Liver (tissue), 9 donors: ENCODE data around the gene IFT52. TPM values are rescaled to one million over a fixed set of nuclear protein-coding genes. Genes with fewer than 3 reads are reported as not detected.

Experiments
- DNase-seq: peaks from one replicate; pipeline ENCODE4 v3.0.0-alpha.2; 2017; ENCODE audit warnings: low spot score
- H3K27ac ChIP-seq, 2 donors: one replicate each; pipeline ENCODE4 v1.7.0; 2013; ENCODE audit warnings: inconsistent platforms in 2 of 2, low read length in 2 of 2, control low read depth in 1 of 2, low read depth in 1 of 2, mild to moderate bottlenecking in 1 of 2
- H3K27me3 ChIP-seq, 4 donors: one replicate each; pipeline versions ENCODE4 v1.6.1 to v1.7.0; 2013; ENCODE audit warnings: low read length in 3 of 4, inconsistent platforms in 1 of 4, mild to moderate bottlenecking in 1 of 4, moderate library complexity in 1 of 4; ENCODE audit not compliant: control insufficient read depth in 4 of 4, insufficient read depth in 4 of 4
- H3K36me3 ChIP-seq, 4 donors: one replicate each; pipeline versions ENCODE4 v1.6.1 to v1.7.0; 2013; ENCODE audit warnings: low read length in 3 of 4, mild to moderate bottlenecking in 3 of 4, low read depth in 1 of 4, moderate library complexity in 1 of 4; ENCODE audit not compliant: control insufficient read depth in 4 of 4, insufficient read depth in 3 of 4
- H3K4me1 ChIP-seq, 4 donors: one replicate each; pipeline versions ENCODE4 v1.6.1 to v1.7.0; 2013; ENCODE audit warnings: low read length in 3 of 4, mild to moderate bottlenecking in 3 of 4, moderate library complexity in 1 of 4; ENCODE audit not compliant: control insufficient read depth in 4 of 4, insufficient read depth in 4 of 4
- H3K4me3 ChIP-seq, 3 donors: one replicate each; pipeline versions ENCODE4 v1.6.1 to v1.7.0; 2013; ENCODE audit warnings: low read length in 3 of 3, control low read depth in 1 of 3, low read depth in 1 of 3, mild to moderate bottlenecking in 1 of 3
- H3K9ac ChIP-seq, 2 donors: one replicate each; pipeline ENCODE4 v1.7.0; 2013; ENCODE audit warnings: low read length in 2 of 2, mild to moderate bottlenecking in 2 of 2, moderate library complexity in 2 of 2, control low read depth in 1 of 2, low read depth in 1 of 2
- H3K9me3 ChIP-seq, 4 donors: one replicate each; pipeline versions ENCODE4 v1.6.1 to v1.7.0; 2013; ENCODE audit warnings: low read length in 3 of 4; ENCODE audit not compliant: control insufficient read depth in 4 of 4
- EGR1 ChIP-seq, 2 donors: IDR thresholded peaks; 2 replicates each; pipeline ENCODE4 v1.6.1; 2016 to 2018; ENCODE audit warnings: antibody characterized with exemption in 2 of 2, low read depth in 2 of 2
- FOXA1 ChIP-seq: IDR thresholded peaks from 2 replicates; pipeline ENCODE4 v1.6.1; 2016; ENCODE audit warnings: antibody characterized with exemption
- FOXA2 ChIP-seq: IDR thresholded peaks from 2 replicates; pipeline ENCODE4 v1.6.1; 2016; ENCODE audit warnings: antibody characterized with exemption
- HNF4A ChIP-seq, 2 donors: conservative IDR thresholded peaks; 2 replicates each; pipeline ENCODE4 v1.6.1; 2016; ENCODE audit warnings: antibody characterized with exemption in 2 of 2, mild to moderate bottlenecking in 2 of 2
- HNF4G ChIP-seq: IDR thresholded peaks from 2 replicates; pipeline ENCODE4 v1.6.1; 2016; ENCODE audit warnings: antibody characterized with exemption
- JUND ChIP-seq, 2 donors: IDR thresholded peaks; 2 replicates each; pipeline ENCODE4 v1.6.1; 2016; ENCODE audit warnings: antibody characterized with exemption in 2 of 2
- NR2F2 ChIP-seq: IDR thresholded peaks from 2 replicates; pipeline ENCODE4 v1.6.1; 2016; ENCODE audit warnings: antibody characterized with exemption
- RAD21 ChIP-seq, 2 donors: IDR thresholded peaks; 2 replicates each; pipeline ENCODE4 v1.6.1; 2016; ENCODE audit warnings: antibody characterized with exemption in 2 of 2, mild to moderate bottlenecking in 2 of 2
- RXRA ChIP-seq, 2 donors: IDR thresholded peaks; 2 replicates each; pipeline ENCODE4 v1.6.1; 2017 to 2018; ENCODE audit warnings: antibody characterized with exemption in 2 of 2, mild to moderate bottlenecking in 1 of 2
- SP1 ChIP-seq: IDR thresholded peaks from 2 replicates; pipeline ENCODE4 v1.6.1; 2018; ENCODE audit warnings: antibody characterized with exemption, mild to moderate bottlenecking
- TAF1 ChIP-seq: conservative IDR thresholded peaks from 2 replicates; pipeline ENCODE4 v1.6.1; 2016; ENCODE audit warnings: antibody characterized with exemption, mild to moderate bottlenecking
- YY1 ChIP-seq: IDR thresholded peaks from 2 replicates; pipeline ENCODE4 v1.6.1; 2016; ENCODE audit warnings: antibody characterized with exemption, mild to moderate bottlenecking
- WGBS: extraction: QIAGEN DNeasy Blood & Tissue Kit; methylation state at CpG from one replicate; pipeline ENCODE4 v1.1.7; 2013; 5-methylcytosine and 5-hydroxymethylcytosine counted together
- polyA plus RNA-seq, 2 donors: library from polyadenylated mRNA; stranded (reverse) in 1 of 2; unstranded in 1 of 2; fragments of 200-250 nt in 1 of 2; fragments of >200 nt in 1 of 2; fragmentation: Nextera tagmentation in 1 of 2; extraction: Ambion mirVana in 1 of 2; gene quantifications; one replicate each; pipeline versions ENCODE4 v1.2.1 to v1.2.3, GENCODE V29; 2013 to 2015
- total RNA-seq, 2 donors: library from RNA; depleted of rRNA; stranded (reverse); fragments of >200 nt; gene quantifications; one replicate each; pipeline ENCODE4 v1.2.3, GENCODE V29; 2014
- TF ChIP-seq, protein P1 (sequence below): IDR thresholded peaks from 2 replicates; pipeline ENCODE4 v1.6.1; 2016; ENCODE audit warnings: antibody characterized with exemption, mild to moderate bottlenecking
- TF ChIP-seq, protein P2 (sequence below): IDR thresholded peaks from 2 replicates; pipeline ENCODE4 v1.6.1; 2016; ENCODE audit warnings: antibody characterized with exemption
- TF ChIP-seq, protein P3 (sequence below): IDR thresholded peaks from 2 replicates; pipeline ENCODE4 v1.6.1; 2016; ENCODE audit warnings: antibody characterized with exemption
- TF ChIP-seq, protein P4 (sequence below): IDR thresholded peaks from 2 replicates; pipeline ENCODE4 v1.6.1; 2016; ENCODE audit warnings: antibody characterized with exemption
- TF ChIP-seq, protein P5 (sequence below): fragments of 150-350 bp; IDR thresholded peaks from 2 replicates; pipeline ENCODE4 v1.5.1; 2017; ENCODE audit warnings: improper control_type of control experiment, low read depth, low read length; ENCODE audit not compliant: missing input control
- donor health status: healthy.
- donor health status: healthy.
- donor health status: healthy.
- donor health status: healthy.
- donor health status: healthy.

IFT52 gene
- total and polyA plus RNA-seq, 4 donors = 3.3 to 24.3 (median 4.8) TPM

DNA sequence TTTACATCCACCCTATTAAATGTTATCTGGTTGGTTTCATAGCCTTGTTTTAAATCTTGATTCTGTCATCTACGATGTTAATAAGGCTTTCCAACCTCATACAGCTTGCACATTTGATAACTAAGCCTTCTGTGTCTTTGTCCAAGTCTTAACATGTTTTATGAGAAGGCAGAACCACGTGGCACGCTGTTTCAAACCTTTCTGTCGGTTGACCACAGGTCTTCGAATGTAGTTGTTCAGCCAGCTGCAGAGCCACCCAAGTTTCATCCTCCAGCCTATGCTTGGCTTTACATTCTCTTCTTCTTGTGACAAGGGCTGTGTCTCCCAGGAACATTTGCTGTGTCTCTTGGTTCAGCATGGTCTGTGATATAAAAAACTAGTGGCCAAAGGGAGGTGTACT, 47.6 kb upstream of the IFT52 start:
- TF ChIP-seq HNF4G (no peak), HNF4A (conservative IDR thresholded peaks at IDR 0.05) (no peak), FOXA1 (no peak)
- Histone ChIP-seq H3K36me3 (no peaks in the 10 kb centered on the region), H3K4me3 (no peak overlapping the region), H3K9me3 (no peaks in the 10 kb centered on the region), H3K27ac (no peak overlapping the region), H3K27me3 (no peaks in the 10 kb centered on the region), H3K9ac (no peak overlapping the region), H3K4me1 (peaks cover 12 to 23% (median 18%) of the 10 kb centered on the region in 4 donors)
- no peak for DNase-seq
- 93% methylated on average over 5 of the region's 5 CpGs for WGBS

DNA sequence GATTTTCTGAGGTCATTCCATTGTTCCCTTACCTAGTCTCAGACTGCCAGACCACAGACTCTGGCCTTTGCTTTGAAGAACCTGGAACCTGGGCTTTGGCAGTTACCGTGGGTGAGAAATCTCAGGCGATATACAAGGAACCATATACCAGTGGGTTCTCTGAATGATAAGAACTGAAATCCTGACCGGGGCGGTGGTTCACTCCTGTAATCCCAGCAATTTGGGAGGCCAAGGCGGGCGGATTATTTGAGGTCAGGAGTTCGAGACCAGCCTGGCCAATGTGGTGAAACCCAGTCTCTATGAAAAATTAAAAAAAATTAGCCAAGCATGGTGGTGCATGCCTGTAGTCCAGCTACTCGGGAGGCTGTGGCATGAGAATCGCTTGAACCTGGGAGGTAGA, 46.2 kb upstream of the IFT52 start:
- WGBS = 95% methylated on average over 9 of the region's 9 CpGs
- H3K27ac ChIP-seq = no peak overlapping the region
- TF ChIP-seq, protein P1, sequence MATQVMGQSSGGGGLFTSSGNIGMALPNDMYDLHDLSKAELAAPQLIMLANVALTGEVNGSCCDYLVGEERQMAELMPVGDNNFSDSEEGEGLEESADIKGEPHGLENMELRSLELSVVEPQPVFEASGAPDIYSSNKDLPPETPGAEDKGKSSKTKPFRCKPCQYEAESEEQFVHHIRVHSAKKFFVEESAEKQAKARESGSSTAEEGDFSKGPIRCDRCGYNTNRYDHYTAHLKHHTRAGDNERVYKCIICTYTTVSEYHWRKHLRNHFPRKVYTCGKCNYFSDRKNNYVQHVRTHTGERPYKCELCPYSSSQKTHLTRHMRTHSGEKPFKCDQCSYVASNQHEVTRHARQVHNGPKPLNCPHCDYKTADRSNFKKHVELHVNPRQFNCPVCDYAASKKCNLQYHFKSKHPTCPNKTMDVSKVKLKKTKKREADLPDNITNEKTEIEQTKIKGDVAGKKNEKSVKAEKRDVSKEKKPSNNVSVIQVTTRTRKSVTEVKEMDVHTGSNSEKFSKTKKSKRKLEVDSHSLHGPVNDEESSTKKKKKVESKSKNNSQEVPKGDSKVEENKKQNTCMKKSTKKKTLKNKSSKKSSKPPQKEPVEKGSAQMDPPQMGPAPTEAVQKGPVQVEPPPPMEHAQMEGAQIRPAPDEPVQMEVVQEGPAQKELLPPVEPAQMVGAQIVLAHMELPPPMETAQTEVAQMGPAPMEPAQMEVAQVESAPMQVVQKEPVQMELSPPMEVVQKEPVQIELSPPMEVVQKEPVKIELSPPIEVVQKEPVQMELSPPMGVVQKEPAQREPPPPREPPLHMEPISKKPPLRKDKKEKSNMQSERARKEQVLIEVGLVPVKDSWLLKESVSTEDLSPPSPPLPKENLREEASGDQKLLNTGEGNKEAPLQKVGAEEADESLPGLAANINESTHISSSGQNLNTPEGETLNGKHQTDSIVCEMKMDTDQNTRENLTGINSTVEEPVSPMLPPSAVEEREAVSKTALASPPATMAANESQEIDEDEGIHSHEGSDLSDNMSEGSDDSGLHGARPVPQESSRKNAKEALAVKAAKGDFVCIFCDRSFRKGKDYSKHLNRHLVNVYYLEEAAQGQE = no peak
- TF ChIP-seq, protein P2, sequence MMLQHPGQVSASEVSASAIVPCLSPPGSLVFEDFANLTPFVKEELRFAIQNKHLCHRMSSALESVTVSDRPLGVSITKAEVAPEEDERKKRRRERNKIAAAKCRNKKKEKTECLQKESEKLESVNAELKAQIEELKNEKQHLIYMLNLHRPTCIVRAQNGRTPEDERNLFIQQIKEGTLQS = no peak
- no peak for TF ChIP-seq JUND (IDR thresholded peaks at IDR 0.05)
- TF ChIP-seq, protein P3, sequence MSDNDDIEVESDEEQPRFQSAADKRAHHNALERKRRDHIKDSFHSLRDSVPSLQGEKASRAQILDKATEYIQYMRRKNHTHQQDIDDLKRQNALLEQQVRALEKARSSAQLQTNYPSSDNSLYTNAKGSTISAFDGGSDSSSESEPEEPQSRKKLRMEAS = no peak
- TF ChIP-seq EGR1 (IDR thresholded peaks at IDR 0.05; ENCODE audit: low read depth in 2 of 2) = no peak
- TF ChIP-seq RAD21 (IDR thresholded peaks at IDR 0.05) = no peak
- no peak for TF ChIP-seq SP1
- TF ChIP-seq, protein P4, sequence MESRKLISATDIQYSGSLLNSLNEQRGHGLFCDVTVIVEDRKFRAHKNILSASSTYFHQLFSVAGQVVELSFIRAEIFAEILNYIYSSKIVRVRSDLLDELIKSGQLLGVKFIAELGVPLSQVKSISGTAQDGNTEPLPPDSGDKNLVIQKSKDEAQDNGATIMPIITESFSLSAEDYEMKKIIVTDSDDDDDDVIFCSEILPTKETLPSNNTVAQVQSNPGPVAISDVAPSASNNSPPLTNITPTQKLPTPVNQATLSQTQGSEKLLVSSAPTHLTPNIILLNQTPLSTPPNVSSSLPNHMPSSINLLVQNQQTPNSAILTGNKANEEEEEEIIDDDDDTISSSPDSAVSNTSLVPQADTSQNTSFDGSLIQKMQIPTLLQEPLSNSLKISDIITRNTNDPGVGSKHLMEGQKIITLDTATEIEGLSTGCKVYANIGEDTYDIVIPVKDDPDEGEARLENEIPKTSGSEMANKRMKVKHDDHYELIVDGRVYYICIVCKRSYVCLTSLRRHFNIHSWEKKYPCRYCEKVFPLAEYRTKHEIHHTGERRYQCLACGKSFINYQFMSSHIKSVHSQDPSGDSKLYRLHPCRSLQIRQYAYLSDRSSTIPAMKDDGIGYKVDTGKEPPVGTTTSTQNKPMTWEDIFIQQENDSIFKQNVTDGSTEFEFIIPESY = no peak
- no peak for TF ChIP-seq FOXA1
- TF ChIP-seq FOXA2 = no peak
- TF ChIP-seq YY1 = no peak
- TF ChIP-seq TAF1 = no peak
- TF ChIP-seq HNF4A (conservative IDR thresholded peaks at IDR 0.05) = no peak
- TF ChIP-seq NR2F2 = no peak
- TF ChIP-seq, protein P5, sequence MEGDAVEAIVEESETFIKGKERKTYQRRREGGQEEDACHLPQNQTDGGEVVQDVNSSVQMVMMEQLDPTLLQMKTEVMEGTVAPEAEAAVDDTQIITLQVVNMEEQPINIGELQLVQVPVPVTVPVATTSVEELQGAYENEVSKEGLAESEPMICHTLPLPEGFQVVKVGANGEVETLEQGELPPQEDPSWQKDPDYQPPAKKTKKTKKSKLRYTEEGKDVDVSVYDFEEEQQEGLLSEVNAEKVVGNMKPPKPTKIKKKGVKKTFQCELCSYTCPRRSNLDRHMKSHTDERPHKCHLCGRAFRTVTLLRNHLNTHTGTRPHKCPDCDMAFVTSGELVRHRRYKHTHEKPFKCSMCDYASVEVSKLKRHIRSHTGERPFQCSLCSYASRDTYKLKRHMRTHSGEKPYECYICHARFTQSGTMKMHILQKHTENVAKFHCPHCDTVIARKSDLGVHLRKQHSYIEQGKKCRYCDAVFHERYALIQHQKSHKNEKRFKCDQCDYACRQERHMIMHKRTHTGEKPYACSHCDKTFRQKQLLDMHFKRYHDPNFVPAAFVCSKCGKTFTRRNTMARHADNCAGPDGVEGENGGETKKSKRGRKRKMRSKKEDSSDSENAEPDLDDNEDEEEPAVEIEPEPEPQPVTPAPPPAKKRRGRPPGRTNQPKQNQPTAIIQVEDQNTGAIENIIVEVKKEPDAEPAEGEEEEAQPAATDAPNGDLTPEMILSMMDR = no peak
- no peak for TF ChIP-seq RXRA (IDR thresholded peaks at IDR 0.05)
- TF ChIP-seq HNF4G = no peak
- H3K4me3 ChIP-seq = no peak overlapping the region
- no peak overlapping the region for H3K9ac ChIP-seq
- no peaks in the 10 kb centered on the region for H3K9me3 ChIP-seq
- no peaks in the 10 kb centered on the region for H3K27me3 ChIP-seq
- no peaks in the 10 kb centered on the region for H3K36me3 ChIP-seq
- peaks cover 9 to 22% (median 14%) of the 10 kb centered on the region in 4 donors for H3K4me1 ChIP-seq
- DNase-seq = no peak
